Measurements from ENCODE around the gene FICD.

DNA sequence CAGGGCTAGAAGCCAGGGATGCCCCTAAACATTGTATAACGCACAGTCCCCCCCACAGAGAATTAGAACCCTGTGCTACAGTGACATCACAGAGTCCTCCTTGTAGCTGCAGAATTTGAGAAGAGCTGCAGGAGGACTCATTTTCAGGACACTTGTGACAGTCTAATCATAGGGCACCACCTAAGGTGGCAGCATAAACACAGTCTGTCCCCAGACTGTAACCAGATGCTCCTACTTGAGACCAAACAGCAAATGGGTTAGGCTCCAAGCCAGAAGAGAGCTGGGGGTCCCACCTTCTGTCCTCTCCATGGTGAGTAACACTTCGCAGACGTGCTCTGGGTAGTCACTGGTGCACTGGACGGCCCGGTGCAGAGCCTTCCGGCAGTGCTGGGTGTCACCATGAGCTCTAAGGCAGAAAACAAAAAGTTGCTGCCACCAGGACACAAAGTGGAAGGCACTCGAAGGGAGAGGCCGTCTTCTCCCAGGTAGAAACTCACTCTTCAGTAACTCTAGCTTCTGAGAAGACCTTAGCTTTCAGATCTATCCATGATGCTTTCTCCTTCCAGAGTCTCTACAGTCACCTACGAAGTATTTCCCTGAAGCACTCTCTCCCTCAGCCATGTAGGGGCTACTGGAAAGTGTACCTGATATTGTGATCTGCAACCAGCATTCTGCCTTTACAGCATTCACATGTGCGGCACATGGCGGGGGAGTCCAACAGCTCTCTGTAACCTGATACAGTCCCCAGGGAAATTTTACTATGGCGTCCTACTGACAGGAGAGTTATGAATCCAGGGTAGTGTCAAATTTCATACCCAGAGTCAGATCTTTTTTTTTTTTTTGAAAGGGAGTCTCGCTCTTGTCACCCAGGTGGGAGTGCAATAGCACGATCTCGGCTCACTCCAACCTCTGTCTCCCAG lies 17.1 kb downstream of the FICD start:
- TF ChIP-seq, protein P1, sequence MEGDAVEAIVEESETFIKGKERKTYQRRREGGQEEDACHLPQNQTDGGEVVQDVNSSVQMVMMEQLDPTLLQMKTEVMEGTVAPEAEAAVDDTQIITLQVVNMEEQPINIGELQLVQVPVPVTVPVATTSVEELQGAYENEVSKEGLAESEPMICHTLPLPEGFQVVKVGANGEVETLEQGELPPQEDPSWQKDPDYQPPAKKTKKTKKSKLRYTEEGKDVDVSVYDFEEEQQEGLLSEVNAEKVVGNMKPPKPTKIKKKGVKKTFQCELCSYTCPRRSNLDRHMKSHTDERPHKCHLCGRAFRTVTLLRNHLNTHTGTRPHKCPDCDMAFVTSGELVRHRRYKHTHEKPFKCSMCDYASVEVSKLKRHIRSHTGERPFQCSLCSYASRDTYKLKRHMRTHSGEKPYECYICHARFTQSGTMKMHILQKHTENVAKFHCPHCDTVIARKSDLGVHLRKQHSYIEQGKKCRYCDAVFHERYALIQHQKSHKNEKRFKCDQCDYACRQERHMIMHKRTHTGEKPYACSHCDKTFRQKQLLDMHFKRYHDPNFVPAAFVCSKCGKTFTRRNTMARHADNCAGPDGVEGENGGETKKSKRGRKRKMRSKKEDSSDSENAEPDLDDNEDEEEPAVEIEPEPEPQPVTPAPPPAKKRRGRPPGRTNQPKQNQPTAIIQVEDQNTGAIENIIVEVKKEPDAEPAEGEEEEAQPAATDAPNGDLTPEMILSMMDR (IDR thresholded peaks at IDR 0.05), result no peak
- no peak for TF ChIP-seq POLR2A (IDR thresholded peaks at IDR 0.05)
